ENCODE measurements around the gene MAML2.

GRCh38 chr11:96223083-96223482 is 119.9 kb downstream of the MAML2 start:
- no peak for TF ChIP-seq GATA3 (IDR thresholded peaks at IDR 0.05; ENCODE audit: low read depth, low read length)
- TF ChIP-seq GATA2 (IDR thresholded peaks at IDR 0.05; ENCODE audit: low read depth, low read length), result no peak
